Activated T-cell treated with anti-CD3 and anti-CD28 coated beads for 48 hours (primary cell): ENCODE results near the gene SCYGR1.
"Not testable (repeated sequence)": the region's sequence is repeated elsewhere in the genome, so short reads cannot be mapped to it uniquely, and the experiment has no call there.

Source experiments
- DNase-seq: peaks from one replicate; pipeline ENCODE4 v3.0.0-alpha.2; 2020; ENCODE audit warnings: low read depth

The SCYGR1 gene

DNA sequence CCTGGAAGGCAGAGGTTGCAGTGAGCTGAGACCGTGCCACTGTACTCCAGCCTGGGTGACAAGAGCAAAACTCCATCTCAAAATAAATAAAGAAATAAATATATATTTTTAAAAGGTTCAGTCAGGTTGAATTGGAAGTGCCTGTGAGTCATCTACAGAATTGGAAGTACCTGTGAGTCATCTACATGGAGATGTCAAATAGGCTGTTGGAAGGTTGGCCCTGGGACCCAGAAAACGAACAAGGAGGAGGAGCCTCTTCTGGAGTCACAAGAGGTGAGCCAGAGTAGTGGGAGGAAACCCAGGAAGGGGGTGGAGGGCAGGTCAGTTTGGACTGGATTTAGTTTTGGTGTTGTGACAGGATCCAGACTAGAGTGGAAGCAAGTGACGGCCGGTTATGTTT, 15.2 kb upstream of the SCYGR1 start:
- no peak for DNase-seq

DNA sequence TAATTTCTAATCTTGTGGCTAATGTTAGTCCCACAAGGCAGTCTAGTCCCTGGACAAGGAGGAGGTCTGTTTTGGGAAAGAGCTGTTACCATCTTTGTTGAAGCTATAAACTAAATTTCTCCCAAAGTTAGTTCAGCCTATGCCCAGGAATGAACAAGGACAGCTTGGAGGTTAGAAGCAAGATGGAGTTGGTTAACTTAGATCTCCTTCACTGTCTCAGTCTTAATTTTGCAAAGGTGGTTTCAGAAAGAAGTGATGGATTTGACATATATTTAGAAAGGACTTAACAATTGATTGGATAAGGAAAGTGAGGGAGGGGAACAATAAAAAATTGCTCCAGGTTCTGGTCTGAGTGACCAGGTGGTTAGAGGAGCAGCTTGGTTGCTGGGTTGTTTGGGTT, 14.6 kb upstream of the SCYGR1 start:
- DNase-seq = no peak

DNA sequence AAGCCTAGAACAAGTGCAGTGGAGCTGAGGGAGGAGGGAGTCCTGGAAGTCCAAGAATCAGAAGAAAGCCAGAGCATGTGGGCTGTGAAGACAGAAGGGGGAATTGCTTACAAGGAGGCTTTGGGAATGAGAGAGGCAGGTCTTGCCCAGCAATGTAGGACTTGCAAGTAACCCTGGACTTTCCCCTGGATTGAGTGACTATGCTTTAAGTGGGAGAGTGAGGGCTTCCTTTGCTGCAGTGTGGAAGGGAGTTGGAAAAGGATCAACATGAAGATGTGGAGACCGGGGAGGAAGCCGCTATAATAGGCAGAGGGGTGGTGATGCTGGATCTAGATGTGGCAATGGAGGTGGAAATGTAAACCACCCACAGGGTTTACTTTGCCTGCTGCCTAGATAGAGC, 13.8 kb upstream of the SCYGR1 start:
- DNase-seq = no peak

DNA sequence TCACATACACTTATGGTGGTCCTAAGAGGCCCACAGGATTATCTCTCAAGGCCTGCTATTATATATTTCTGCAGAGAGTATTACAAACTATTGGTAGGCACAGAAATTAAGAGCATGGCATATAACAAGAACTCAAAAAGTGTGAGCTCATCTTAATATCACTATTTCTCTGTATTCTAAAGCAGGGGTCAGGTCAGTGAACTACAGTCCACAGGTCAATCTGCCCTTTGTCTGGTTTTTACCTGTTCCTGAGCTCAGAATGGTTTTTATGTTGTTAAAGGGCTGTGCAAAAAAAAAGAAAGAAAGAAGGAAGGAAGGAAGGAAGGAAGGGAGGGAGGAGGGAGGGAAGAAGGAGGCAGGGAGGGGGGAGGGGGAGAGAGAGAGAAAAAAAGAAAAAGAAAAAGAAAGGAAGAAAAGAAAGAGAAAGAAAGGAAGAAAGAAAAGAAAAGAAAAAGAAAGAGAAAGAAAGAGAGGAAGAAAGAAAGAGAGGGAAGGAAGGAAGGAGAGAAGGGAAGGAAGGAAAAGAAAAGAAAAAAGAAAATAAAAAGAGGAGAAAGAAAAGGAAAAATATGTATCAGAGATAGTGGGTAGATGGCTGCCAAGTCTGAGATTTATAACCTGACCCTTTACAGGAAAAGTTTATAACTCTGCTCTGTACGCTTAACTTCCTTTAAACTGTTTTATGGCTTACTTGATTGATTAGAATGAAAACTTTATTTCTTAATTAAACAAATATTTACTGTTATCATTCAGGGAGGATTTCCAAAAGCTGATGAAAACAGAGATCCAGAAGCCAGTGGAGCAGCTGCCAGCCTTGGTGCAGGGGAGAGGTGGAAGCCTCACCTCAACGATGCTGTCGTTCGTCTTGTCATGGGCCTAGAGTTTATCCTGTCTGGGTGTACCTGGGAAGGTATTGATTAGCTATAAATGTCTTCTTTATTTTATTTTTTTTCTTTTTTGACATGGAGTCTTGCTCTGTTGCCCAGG, 11.2 kb upstream of the SCYGR1 start:
- no peak for DNase-seq

DNA sequence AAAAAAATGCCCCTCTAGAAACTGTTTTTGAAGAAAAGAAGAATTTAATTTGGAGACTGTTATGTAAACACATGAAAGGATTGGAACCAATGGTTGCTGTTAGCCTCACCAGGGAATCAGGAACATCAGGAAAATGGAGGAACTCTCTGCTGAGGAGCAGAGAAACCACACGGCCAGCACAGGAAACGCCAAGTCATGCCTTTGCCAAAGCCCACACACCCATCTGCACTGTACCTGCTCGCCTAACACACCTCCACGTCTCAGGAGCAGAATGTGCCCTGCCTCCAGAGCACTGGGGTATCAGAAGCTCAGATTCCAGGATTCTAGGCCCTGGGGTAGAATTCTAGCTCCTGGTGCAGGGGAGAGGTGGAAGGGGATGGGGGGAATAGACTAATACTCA, 9.8 kb upstream of the SCYGR1 start:
- DNase-seq = no peak

DNA sequence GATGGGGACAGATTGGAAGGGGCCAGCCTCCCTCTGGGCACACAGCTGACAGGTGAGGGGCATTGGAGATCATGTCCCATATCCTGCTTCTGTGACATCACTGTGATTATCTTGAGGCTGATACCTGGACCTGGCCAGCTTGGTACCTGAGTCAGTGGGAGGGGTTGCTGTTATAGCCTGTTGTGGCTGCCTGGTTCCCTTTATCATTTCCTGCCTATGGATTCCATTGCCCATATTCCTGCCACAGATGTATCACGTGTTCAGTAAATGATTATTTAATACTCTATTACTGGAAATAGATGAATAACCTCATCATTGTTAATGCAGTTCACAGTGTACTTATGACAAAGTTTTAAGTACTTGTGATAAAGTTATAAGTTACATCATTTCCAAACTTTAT, 7.8 kb upstream of the SCYGR1 start:
- no peak for DNase-seq

DNA sequence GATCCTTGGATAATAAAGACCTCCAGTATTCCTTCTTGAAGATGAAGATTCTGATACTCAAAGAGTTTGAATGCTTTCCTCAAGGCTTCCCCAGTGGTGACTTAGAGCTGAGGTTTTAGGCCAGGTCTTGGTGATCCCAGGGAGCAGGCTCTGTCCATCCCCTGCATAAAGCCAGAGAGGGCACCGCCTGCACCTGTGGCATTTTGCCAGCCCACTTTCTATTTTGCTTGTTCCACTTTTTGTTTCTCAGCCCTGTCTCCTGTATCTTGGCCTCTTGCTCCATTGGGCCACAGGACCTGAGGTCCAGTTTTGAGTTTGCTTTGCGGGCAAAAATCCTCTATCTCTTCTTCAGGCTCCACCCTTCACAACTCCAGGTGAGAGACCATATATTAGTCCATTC, 6.7 kb upstream of the SCYGR1 start:
- DNase-seq = no peak

DNA sequence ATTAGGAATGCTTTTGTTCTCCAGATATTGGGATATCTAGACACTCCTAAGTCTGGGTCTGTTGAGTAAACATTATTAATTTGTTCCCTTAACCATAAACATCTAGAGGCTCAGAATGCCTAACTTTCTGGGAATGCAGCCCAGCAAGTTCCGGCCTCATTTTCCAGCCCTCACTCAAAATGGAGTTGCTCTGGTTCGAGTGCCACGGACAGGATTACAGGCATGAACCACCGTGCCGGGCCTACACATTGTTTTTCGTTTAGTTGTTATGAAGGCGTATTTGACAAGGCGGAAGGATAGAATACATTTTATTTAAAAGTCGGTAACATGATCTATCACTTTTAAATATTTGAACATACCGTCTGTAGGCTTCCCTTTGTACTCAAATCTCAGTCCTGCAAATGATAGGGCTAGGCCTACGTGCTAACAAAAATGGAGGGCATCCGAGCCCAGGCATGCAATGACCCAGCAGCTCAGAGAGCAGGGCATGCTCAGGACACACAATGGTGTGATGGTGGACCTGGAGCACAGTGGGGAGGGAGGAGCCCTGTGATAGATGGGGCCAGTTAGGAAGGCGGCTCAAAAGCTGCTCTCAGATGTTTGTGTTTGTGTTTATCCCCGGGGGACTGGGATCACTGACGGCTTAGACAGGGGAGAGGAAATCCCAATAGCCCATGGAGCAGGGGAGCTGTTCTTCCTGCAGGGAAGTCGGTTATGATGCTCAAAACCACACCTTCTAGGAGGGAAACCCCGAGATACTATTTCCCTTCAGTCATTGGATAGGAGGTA, 2.9 kb upstream of the SCYGR1 start:
- no peak for DNase-seq

DNA sequence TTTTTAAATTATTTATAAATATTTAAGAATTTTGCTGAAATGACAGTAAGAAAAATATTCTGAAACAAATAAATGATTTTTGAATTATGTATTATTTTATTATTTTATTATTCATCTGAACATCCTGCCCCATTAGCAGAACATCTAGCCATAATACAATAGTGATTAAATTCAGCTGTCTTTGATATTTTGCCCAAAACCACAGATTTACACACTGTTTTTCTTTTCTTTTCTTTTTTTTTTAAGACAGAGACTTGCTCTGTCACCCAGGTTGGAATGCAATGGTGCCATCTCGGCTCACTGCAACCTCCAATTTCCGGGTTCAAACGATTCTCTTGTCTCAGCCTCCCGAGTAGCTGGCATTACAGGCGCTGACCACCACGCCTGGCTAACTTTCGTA, 1.9 kb upstream of the SCYGR1 start:
- no peak for DNase-seq

DNA sequence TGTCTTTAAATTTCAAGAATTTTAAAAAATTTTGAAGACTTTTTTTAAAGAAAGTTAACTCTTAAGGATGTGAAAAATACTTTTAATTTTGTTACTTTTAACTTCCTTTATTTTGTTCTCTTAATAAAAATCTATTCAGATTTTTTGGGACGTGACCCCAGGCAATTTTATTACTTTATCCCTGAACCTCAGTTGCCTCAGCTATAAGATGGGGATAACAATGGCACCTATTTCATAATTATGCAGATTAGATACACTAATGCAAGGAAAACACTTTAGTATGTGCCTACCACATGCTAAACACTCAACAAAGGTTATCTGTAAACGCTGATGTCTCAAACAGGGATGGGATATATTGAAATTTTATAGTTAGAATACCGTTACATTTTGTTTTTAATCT, 1.5 kb upstream of the SCYGR1 start:
- DNase-seq = no peak

DNA sequence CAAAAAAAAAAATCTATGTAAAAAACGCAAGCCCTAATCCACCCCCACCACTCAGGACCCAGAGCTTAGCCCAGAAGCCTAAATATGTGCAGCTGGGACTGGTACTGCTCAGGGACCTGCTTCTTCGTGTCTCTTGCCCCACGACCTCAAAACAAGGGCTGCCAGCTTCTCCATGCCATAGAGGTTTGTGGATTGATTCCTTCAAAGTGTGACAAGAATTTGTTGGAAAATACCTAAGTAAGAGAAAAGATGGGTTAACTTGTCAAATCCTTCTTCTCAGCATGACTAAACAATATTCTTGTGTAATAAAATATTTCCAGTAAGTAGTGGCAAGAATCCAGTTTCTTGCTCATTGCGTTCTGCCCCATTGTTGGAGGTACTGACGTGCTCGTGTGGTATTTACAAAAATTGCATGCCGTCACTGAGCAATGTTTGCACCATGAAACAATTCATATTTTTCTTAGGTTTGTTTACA, 825 bp upstream of the SCYGR1 start:
- DNase-seq = no peak

DNA sequence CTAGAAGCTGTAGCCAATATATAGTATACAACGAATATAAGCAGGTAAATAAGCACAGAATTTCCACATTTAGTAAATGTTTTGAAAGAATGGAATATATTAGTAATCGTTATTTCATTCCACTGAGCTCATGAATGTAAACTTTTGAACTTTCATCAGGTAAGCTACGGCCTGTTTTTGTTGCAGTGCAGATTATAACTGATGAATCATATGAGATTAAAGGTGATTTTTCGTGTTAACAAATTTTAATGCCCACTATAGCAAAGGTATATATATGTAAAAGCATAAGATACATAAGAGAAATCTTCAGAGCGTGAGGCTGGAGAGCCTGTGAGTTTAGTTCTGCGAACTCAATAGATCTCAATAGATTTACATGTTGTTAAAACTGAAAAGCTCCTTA, 1.1 kb downstream of the SCYGR1 start:
- no peak for DNase-seq

DNA sequence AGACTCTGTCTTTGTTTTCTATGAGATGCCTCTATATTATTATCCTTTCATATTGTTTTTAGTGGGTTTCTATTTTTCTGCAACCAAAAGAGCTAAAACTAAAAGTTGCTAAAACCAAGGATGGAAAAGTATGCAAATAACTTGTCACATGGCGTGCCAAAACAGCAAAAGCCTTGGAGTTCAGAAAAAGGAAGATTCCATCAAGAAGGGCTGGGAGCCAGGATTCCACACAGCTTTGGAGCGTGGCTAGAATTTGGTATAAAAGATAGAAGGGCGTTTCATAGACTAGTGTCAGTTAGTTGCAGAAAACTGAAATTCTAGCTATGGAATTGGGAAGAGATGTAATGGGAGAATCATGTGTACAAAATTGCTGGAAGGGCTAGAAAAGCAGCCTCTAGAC, 4.1 kb downstream of the SCYGR1 start:
- DNase-seq = no peak

DNA sequence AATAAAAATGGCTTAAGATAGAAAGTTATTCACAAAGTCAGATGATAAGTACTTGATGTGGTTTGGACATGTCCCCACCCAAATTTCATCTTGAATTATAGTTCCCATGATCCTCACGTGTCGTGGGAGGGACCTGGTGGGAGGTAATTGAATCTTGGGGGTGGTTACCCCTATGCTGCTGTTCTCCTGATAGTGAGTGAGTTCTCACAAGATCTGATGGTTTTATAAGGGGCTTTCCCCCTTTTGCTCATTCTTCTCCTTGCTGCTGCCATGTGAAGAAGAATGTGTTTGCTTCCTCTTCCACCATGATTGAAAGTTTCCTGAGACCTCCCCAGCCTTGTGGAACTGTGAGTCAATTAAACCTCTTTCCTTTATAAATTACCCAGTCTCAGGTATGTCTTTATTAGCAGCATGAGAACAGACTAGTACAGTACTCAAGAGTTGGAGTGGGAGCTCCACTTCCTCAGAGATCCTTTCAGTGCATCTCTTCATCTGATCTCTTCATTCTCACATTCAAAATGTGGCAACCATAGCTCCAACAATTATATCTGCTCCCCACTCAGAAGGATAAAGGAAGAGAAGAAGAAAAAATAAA, 5.4 kb downstream of the SCYGR1 start:
- DNase-seq = not testable (repeated sequence)

DNA sequence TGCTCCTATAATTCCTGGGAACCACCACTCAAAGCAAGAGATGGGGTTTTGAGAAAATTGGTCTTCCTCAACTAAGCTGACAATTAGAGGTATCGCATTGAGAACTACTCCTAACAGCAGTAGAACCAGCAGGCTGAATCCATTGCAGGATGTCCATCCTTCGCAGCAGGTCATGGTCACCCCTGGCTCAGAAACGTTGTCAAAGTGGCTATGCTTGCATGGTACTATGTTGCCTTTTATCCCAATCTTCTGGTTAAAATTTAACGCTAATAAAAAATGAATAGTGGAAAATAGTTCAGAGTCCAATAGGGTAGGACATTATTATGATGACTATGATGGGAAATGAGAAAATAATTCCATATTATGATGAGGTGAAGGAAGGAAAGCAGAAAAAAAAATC, 8.7 kb downstream of the SCYGR1 start, which contains the start of gene TM4SF20:
TSS of gene TM4SF20 (minus strand) at position 212 of the 400 bp plus-strand sequence. CDS start at position 174, 38 bp downstream.
- DNase-seq = no peak

DNA sequence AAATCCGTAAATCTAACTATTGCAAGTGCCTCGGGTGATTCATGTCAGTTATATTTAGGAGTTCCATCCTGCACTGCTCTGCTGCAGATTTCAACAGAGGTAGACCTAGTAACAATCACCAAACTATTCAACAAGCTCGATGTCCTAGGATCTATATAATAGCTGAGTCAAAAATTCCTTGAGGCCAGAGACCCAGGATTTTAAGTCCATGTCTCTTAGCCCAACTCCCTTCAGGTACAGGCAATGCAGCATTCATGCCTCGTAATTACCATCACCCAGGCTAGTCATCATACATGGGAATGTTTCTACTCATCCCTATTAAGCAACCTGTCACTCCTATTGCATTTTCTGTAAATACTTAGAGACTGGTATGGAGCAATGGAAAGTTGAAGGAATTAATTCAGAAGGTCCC, 9.4 kb downstream of the SCYGR1 start:
- no peak for DNase-seq

DNA sequence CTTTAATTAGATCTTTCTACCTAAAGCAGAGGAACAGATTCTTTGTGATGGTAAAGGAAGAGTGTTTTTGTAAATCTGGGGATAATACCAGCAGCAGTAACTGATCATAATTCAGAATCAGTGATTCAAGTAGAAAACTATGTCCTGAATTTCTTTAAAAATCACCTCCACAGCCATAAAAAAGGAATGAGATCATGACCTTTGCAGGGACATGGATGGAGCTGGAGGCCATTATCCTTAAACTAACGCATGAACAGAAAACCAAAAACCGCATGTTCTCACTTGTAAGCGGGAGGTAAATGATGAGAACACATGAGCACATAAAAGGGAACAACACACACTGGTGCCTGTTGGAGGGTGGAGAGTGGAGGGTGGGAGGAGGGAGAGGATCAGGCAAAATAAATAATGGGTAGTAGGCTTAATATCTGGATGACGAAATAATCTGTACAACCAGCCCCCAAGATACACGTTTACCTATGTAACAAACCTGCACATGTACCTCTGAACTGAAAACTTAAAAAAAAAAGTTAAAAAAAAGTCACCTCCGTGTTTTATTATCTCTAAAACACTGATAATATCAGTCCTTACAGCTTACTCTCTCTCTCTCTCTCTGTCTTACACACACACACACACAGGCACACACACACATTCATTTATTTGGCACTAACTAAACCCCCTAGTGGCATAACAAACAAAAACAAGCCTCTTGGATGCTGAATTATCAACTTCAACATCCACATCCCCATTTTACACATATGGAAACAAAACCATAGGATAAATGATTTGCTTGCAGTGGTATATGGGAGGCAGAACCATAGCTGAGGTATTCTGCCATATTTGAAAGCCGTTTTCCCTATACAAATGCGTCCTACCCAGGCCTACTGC, 10.0 kb downstream of the SCYGR1 start:
- no peak for DNase-seq

DNA sequence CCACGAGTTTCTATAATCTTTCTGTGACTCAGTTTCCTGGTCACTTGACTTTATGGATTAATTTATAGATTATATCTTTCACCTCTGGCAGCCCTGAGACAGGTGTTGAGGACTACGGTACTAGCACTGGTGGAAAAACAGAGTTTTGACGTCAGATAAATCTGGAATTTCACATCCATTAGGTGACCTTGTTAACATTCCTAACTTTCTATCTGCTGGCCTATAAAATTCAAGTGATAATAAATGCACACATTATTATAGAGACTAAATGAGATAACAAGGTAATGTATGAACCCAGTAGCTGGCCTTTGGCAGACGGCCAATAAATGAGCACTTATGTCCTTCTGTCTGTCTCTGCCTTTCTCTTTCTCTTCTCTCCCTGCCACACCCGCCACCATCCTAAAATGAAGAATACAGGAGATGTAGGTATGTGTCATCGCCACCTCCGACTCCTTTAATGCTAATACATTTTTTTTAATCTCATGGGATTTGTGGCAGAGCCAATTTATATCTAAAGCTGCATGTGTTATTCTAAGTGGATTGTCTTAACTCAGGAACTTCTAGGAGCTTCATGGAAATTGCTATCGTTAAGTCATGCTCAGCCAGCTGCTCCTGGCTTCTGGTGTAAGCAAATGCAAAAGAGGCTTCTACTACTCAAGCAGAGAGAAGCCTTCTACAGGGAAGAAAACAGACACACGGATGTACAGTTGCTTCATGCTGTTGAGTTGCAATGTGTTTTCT, 10.9 kb downstream of the SCYGR1 start:
- DNase-seq = no peak

DNA sequence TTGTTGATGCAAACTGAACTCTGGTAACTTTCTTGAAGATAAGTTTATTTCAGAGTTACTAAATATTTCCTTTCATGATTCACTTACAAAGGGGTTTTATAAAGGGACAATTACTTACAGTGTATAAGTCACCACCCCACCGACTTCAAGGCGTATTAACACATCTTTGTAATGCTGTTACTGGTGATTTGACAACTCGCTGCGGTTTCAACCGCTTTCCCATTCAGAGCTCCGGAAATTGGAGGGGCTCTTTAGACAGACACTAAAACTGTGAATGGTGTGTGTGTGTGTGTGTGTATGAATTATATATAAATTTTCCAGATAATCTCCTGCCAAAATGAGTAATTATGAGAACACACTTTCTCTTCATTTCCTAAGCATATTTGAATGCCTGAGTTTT, 13.6 kb downstream of the SCYGR1 start:
- peak; percentile 30 for DNase-seq

DNA sequence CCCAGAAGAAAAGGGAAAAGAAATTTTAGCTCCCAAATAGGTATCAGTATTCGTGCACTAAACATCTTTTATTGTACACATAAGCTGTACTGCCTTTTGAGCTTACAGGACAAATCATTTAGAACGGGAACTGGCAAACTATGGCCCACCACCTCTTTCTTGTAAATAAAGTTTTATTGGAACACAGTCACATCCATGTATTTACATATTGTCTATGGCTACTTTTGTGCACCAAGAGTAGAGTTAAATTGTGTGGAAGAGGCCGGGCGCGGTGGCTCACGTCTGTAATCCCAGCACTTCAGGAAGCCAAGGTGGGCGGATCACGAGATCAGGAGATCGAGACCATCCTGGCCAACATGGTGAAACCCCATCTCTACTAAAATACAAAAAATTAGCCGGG, 14.4 kb downstream of the SCYGR1 start:
- DNase-seq = no peak

DNA sequence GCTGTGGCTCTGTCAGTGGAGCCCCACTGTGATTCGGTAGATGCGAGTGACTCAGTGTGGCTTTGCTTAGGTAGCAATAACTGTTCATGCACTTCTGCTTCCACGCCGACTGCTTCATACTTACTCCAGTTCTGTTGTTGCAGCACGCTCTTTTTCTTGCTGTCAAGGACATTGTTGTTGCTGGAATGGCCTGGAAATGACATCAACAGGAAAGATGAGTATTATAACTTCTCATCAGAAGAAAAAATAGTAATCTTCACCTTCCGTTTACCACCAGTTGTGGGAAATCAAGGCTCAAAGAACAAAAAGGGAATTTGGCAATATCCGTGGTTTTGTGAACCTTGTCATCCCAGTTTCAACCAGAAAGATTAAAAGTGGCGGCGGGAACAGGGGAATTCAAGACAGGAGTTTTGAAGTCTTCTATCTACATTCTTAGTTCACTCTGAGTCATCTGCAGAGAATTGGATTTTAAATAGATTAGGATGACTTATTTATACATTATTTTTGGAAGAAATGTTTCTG, 16.9 kb downstream of the SCYGR1 start:
- DNase-seq = no peak
